Jurkat, Clone E6-1 (cell line): ENCODE data around the gene GLB1L3.
A peak's percentile ranks its signal among the peaks of the same experiment; 100 is the strongest.

Experiments used
- DNase-seq: peaks from one replicate; pipeline ENCODE4 v3.0.0-alpha.2; 2011; ENCODE audit warnings: low read depth, low spot score
- H3K4me3 ChIP-seq: 2 replicates; pipeline ENCODE4 v1.5.1; 2011; ENCODE audit warnings: mild to moderate bottlenecking, low read length, control low read depth, moderate library complexity

The GLB1L3 gene

GRCh38 chr11:134352111-134352510, 75.9 kb downstream of the GLB1L3 start:
- H3K4me3 ChIP-seq, result no peak overlapping the region
- DNase-seq, result no peak

- no peak overlapping the region for H3K4me3 ChIP-seq
- DNase-seq, result no peak
Observed at GRCh38 chr11:134355136-134355535, 79.0 kb downstream of the GLB1L3 start.

- no peak overlapping the region for H3K4me3 ChIP-seq
- no peak for DNase-seq
Observed at GRCh38 chr11:134355656-134356055, 79.5 kb downstream of the GLB1L3 start.

- DNase-seq, result no peak
- H3K4me3 ChIP-seq, result no peak overlapping the region
Observed at GRCh38 chr11:134356656-134357544, 80.7 kb downstream of the GLB1L3 start.

- H3K4me3 ChIP-seq, result no peak overlapping the region
- DNase-seq, result no peak
Observed at GRCh38 chr11:134357545-134357839, 81.3 kb downstream of the GLB1L3 start.

- DNase-seq, result no peak
- no peak overlapping the region for H3K4me3 ChIP-seq
Observed at GRCh38 chr11:134358165-134358855, 82.1 kb downstream of the GLB1L3 start.

GRCh38 chr11:134358856-134359490, 82.8 kb downstream of the GLB1L3 start:
- DNase-seq, result no peak
- no peak overlapping the region for H3K4me3 ChIP-seq

GRCh38 chr11:134359646-134360045, 83.5 kb downstream of the GLB1L3 start:
- no peak for DNase-seq
- no peak overlapping the region for H3K4me3 ChIP-seq

GRCh38 chr11:134360050-134360835, 84.1 kb downstream of the GLB1L3 start:
- DNase-seq, result peak; percentile 53
- no peak overlapping the region for H3K4me3 ChIP-seq

GRCh38 chr11:134361661-134362060, 85.5 kb downstream of the GLB1L3 start:
- H3K4me3 ChIP-seq, result no peak overlapping the region
- no peak for DNase-seq

- DNase-seq, result no peak
- H3K4me3 ChIP-seq, result no peak overlapping the region
Observed at GRCh38 chr11:134362192-134362901, 86.2 kb downstream of the GLB1L3 start.

- DNase-seq, result no peak
- no peak overlapping the region for H3K4me3 ChIP-seq
Observed at GRCh38 chr11:134363161-134363560, 87.0 kb downstream of the GLB1L3 start.

- no peak overlapping the region for H3K4me3 ChIP-seq
- peak; percentile 39 for DNase-seq
Observed at GRCh38 chr11:134363592-134363991, 87.4 kb downstream of the GLB1L3 start.

GRCh38 chr11:134364261-134364660, 88.1 kb downstream of the GLB1L3 start:
- DNase-seq, result no peak
- no peak overlapping the region for H3K4me3 ChIP-seq

- peak; percentile 54 for DNase-seq
- H3K4me3 ChIP-seq, result no peak overlapping the region
Observed at GRCh38 chr11:134365011-134365925, 89.1 kb downstream of the GLB1L3 start.

GRCh38 chr11:134366254-134366653, 90.1 kb downstream of the GLB1L3 start:
- no peak overlapping the region for H3K4me3 ChIP-seq
- no peak for DNase-seq

GRCh38 chr11:134367781-134368180, 91.6 kb downstream of the GLB1L3 start:
- no peak overlapping the region for H3K4me3 ChIP-seq
- DNase-seq, result no peak
